GM18517 (cell line): ENCODE results near the gene ENTPD1.
A peak's percentile ranks its signal among the peaks of the same experiment; 100 is the strongest.
"Not testable (repeated sequence)": the region's sequence is repeated elsewhere in the genome, so short reads cannot be mapped to it uniquely, and the experiment has no call there.

Experiments used
- ATAC-seq: cut with Tn5 transposase; IDR thresholded peaks from one replicate; pipeline ENCODE4 v1.9.1; 2021; ENCODE audit warnings: mild to moderate bottlenecking, moderate library complexity; ENCODE audit not compliant: unreplicated experiment

The ENTPD1 gene

DNA sequence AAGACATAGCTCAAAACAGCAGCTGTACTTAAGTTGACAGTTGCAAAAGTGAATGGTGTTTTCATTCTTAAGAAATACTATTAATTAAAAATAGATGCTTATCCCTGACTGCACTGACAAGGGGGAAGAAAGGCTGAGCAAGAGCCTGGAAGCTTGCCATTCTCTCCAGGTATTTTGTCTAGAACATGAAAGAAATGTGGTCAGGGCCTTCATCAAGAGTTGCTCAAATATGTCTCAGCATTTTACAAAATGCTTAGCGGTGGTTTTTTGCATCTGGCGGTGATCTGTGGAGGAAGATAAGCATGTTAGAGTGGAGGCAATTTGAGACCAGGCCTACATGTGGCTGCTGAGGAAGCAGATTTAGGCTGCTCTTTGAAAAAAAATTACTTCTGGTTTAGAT, 105.4 kb downstream of the ENTPD1 start:
- no peak for ATAC-seq

DNA sequence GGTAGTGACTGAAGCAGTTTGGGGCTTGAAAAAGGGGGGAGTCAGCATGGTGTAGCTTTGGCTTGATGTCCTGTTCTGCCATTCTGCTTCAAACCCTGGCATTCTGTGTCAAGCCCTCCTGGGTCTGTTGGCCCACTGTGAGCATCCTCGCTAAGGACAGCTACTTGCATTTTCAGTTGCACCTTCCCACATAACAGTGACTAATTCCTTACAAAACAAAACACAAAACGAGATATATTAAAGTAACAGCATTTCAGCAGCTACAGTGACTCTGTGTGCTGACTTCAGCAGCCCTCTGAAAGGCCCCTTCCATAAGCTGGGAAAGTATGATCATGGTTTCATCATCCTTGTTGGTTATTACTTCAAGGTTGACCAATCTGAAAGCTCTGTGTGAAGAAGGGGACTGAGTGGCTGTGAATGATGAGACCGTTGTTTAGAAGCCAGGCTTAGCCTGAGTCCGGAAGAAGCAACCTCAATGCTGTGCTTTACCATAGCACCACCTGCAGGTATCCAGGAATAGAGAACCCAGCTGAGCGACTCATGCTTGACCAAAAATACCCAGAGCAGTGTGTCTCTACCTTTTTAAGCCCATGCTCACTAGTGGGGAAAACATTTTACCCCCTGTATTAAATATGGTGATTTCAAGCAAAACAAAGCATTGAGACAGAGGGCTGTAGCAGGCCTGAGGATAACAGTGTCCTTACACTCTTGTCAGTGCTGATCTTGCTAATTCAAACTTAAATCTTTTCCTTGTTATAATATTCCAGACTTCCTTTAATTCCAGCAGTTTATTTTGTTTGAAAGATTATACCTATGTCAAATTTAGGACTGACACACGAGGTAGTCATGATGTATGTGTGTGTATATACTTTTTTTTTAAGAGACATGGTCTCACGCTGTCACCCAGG, 109.2 kb downstream of the ENTPD1 start:
- ATAC-seq: peak; percentile 84

DNA sequence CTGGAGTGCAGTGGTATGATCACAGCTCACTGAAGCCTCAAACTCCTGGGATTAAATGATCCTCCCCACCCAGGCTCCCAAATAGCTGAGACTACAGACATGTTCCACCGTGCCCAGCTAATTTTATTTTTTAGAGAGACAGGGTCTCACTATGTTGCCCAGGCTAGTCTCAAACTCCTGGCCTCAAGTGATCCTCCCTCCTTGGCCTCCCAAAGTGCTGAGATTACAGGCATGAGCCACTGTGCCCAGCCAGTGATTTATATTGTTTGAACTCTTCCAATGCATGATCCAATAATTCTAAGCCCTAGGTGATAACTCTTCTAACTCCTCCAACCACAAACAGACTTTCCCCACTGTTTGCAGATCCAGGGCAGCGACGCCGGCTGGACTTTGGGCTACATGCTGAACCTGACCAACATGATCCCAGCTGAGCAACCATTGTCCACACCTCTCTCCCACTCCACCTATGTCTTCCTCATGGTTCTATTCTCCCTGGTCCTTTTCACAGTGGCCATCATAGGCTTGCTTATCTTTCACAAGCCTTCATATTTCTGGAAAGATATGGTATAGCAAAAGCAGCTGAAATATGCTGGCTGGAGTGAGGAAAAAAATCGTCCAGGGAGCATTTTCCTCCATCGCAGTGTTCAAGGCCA, 110.0 kb downstream of the ENTPD1 start:
- ATAC-seq: no peak

DNA sequence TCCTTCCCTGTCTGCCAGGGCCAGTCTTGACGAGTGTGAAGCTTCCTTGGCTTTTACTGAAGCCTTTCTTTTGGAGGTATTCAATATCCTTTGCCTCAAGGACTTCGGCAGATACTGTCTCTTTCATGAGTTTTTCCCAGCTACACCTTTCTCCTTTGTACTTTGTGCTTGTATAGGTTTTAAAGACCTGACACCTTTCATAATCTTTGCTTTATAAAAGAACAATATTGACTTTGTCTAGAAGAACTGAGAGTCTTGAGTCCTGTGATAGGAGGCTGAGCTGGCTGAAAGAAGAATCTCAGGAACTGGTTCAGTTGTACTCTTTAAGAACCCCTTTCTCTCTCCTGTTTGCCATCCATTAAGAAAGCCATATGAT, 110.5 kb downstream of the ENTPD1 start:
- no peak for ATAC-seq

DNA sequence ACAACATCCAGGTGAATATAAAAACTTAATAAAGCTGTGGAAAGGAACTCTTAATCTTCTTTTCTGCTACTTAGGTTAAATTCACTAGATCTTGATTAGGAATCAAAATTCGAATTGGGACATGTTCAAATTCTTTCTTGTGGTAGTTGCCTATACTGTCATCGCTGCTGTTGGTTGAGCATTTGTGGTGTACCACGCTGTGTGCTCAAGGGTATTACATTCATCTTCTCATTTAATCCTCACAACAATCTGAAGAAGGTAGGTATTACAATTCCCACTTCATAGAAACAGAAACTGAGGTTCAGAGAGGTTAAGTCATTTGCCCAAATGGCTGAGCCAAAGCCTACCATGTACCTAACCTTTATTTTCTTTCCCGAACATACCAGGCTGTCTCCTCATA, 111.9 kb downstream of the ENTPD1 start:
- ATAC-seq: no peak

DNA sequence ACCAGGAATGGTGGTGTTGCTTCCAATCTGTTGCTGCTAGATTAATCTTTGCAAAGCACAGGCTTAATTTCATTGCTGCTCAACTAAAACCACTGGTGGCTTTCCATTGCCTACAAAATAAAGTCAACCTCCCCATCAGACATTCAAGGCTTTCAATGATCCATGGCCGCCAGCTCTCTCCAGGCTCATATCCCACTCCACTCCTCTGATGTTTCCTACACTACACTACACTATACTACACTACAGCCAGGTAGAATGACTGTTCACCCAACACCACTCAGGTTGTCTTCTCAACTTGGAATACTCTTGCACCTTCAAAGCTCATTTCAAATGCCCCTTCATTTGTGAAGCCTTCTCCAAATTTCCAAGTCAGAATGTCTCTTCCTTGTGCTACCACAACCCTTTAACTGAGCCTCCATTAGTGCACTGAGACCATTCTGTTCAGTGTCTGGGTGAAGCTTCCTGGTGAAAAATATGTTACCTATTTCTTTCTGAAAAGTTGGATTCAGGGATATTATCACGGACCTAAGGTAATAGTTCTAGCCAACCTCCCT, 116.3 kb downstream of the ENTPD1 start:
- ATAC-seq: no peak

DNA sequence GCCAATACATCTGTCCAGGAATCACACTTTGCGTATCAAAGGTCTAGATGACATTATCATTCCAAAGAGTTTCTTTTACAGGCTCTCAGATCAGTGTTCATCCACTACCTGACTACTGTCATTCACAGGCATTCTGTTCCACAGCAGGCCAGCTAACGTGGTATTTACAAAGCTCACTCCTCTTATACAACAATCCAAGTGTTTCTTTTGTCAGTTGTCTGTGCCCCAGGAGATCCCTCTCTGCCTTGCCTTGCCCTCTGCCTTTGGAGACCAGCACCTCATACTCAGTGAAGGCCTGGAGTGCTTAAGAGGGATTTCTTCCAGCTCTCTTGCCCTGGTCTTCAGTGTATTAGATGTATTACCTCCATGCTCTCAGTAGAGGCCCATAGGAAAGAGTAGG, 117.2 kb downstream of the ENTPD1 start:
- ATAC-seq: no peak

DNA sequence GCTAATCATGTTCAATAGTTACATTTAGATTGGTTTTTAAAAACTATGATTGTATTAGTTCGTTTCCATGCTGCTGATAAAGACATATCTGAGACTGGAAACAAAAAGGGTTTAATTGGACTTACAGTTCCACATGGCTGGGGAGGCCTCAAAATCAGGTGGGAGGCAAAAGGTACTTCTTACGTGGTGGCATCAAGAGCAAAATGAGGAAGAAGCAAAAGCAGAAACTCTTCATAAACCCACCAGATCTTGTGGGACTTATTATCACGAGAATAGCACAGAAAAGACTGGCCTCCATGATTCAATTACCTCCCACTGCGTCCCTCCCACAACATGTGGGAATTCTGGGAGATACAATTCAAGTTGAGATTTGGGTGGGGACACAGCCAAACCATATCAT, 117.7 kb downstream of the ENTPD1 start:
- no peak for ATAC-seq

DNA sequence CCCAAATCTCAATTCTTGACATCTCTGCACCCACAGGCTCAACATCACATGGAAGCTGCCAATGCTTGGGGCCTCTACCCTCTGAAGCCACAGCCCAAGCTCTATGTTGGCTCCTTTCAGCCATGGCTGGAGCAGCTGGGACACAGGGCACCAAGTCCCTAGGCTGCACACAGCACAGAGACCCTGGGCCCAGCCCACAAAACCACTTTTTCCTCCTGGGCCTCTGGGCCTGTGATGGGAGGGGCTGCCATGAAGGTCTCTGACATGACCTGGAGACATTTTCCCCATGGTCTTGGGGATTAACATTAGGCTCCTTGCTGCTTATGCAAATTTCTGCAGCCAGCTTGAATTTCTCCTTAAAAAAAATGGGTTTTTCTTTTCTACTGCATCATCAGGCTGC, 118.8 kb downstream of the ENTPD1 start:
- ATAC-seq: not testable (repeated sequence)

DNA sequence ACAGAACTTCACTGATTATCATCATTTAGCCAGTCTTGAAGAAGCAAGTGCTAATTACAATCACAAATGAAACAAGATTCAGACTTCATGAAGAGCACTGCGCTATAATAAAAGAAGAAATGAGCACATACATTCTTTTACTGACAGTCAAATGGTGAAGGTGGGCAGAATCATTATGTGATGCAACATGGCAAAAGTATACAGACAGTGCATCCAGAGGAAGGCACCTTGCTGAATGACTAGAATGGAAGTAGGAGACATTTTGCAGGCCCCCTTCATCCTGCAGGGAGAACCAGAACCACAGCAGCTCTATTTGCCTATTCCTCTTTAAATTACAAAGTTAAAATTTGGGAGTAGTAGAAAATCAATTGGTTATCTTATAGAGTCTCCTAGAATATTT, 120.8 kb downstream of the ENTPD1 start:
- ATAC-seq: no peak

DNA sequence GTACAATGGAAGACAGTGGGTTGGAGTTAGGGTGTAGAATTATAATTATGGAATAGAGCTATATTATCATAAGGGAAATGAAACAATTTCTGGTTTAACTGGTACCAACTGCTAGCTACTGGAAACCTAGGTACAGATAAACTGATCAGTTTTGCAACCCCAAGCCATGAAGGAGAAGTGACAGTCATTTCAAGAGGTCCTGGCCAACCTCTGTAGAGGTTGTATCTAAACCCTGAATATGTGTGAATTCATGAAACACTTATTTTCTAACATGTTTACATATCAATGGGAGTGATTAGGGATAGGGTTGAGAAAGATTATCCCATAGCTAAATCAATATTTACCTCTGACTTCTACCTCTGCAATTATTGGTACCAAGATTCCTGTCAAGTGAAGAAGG, 121.9 kb downstream of the ENTPD1 start:
- ATAC-seq: no peak

DNA sequence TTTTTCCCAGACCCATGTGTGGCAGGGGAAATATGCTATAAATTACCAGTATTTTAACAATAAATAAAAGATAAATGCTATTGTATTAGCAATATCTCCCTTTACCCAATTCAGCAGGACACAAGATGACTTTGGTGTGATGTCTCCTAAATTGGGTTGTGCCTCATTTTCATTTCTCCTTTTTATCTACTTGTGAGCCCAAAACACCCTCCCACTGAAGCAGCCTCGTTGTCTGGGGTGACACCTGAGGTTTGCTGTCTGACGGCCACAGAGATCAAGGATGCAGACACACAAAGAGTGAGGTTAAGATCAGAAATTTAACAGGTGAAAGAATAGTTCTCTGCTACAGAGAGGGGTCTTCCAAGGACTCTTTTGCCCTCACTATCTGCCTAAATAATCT, 124.7 kb downstream of the ENTPD1 start:
- ATAC-seq: no peak

DNA sequence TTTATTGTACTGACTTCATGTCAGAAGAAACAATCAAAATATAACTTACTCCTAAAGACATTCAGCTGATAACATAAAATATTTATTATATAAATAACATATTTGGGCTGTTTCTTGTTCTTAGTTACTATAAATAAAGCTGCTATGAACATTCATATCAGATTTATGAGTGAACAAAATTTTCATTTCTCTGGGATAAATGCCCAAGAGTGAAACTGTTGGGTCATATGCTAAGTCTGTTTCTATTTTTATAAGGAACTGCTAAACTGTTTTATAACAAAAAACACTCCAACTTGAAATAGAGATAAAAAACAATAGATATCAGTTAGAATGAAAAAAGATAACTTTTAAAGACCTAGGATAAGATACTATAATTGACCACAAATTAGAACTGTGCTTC, 125.4 kb downstream of the ENTPD1 start:
- no peak for ATAC-seq

DNA sequence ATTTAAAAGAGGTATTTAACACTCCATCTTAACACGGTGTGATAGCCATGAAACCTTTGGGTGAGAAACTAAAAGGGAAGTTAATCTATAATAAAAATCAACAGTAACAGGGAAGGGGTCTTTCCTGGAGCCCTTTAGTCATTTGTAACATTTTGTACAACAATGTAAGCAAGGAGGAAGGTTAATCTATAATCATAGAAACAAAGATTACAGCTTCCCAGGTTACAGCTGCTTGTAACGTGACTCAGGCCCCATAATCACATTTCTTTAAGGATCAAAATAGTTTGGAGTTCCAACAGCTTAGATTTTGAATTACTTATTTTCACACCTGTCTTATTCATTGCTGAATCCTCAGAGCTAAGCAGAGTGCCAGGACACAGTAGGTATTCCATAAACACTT, 133.9 kb downstream of the ENTPD1 start:
- ATAC-seq: no peak

DNA sequence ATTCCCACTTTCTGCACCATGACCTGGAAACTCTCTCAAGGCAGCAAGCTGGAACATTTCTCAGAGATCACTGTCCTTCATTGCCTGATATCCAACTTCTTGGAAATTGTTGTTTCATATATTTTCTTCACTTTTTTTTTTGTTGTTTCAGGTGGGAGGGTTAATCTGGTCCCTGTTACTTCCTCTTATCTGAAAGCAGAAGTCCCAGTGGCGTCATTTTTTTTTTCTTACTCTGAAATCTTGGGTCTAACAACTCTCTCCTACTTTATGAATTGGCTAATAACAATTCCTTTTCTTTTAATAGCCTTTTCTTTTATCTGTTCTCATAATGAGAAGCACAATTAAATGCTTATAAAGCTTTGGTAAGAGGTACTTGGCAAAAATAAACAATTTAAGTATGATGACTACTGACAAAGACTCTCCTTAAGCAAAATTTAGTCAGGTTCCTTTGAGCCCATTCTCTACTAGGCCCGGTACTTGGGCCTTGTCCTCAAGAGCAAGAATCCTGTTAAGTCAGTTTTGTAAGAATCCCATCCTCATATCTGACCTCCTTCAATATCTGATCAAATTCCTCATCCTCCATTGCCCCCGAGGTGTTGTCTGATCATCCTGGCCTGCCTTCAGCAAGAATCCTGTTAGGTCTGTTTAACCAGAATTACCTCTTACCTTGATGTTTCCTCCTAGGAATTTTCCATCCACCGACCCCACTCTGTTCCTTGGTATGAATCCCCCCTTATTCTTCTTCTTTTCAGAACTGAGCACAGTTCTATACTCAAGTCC, 140.3 kb downstream of the ENTPD1 start:
- ATAC-seq: no peak

DNA sequence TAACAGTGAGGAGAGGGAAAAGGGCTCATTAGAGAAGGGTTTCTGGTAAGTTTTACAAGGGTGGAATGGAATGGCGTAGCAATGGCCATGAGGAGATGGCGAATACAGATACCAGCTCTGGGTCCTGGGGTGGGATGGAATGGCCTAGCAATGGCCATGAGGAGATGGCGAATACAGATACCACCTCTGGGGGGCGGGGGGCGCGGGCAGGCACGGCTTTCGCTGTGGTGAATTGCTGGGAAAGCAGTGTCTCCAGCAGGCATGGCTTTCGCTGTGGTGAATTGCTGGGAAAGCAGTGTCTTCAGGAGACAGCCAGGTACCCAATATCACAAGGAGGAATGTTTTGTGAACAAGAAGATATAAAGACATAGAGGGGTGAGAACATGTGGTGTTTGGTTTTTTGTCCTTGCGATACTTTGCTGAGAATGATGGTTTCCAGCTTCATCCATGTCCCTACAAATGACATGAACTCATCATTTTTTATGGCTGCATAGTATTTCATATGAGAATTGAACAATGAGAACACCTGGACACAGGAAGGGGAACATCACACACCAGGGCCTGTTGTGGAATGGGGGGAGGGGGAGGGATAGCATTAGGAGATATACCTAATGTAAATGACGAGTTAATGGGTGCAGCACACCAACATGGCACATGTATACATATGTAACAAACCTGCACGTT, 150.1 kb downstream of the ENTPD1 start:
- ATAC-seq: not testable (repeated sequence)

DNA sequence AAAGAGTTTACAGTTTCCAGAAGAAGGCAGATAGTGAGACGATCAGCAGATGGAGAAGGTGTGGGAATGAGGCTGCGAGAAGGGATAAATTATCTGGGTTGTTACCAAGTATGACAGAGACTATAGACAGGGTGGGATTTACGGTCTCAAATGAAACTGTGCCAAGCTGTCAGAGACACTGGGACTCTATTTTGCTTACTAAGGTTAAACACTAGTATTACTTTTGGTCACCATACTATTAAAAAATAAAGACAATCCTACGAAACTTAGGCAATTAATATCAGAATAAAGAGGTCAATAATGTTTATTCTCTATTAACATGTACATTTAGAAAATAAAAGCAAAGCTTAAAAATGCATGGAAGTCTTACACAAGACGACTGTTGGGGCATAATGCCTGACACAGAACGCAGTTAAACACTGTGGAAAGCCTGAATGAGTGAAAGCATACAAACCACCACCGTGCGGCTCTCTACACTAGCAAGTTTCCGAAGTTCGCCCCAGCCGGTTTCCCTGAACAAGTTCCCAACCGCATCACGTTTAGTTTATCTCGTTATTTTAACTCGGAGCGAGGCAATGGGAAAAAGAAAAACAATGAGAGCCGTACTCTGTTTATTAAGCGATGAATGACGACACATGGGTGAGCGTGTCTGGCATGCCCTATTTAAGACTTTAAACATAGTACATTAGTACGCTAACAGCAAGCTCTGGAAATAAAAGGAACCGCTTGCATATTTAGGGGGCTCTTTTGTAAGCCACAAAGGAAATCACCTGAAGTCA, 150.9 kb downstream of the ENTPD1 start:
- no peak for ATAC-seq

DNA sequence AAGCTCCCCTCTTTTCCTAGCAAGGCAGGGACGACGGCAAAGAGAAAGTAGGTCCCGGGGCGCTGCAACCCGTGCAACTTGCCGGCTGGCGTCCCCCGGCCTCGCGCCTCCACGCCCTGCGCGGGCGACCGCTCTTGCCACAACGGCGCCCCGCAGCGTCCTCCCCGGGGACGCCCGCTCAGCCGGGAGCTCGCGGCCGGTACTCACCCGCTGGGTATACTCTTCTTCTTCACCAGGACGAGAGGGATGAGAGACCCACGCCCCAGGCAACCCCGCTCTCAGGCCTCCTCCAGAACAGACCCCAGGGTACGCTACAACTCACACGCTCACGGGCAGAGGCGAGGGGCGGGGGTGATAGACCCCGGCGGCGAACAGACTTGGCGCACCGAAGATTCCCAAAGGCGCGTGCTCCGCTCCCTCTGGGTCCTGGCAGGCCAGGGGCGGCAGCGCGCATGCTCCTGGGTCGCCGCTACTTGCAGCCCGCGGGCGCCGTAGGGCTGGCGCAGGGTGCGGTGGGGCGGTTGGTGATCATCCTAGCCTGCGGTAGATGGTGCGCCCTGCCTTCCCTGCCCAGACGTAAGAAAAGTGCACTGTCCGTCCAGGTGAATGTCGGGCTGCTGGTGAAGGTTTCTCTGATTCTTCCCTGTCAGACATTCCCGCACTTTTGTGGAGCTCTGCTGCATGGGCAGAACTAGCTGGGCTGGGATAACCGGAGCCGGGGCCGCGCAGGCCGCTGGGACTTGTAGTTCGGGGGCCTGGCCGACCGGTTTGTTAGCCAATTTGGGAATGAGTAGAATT, 151.7 kb downstream of the ENTPD1 start, which contains the start of gene CC2D2B:
Gene CC2D2B, plus strand, starts transcription at position 520 of the 798 bp plus-strand sequence. CDS start 3,349 bp downstream, outside the sequence.
- ATAC-seq: peak; percentile 70

DNA sequence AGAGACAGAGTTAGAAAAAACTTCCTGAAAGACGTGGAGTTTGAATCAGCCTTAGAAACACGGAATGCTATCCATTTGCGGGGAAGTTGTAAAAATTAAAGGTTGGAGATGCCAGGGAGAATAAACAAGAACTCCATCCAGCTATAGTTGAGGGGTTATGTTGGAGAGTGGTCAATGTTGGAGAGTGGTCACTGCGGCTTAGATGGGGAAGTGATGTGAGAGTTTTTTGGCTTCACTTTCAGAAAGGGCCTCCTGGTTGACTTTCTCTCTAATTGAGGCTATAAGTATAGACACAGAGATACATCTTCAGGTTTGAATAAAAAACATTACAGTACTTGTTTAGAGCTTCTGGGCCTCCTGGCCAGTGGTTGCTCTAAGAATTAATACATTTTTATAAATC, 152.5 kb downstream of the ENTPD1 start:
- ATAC-seq: no peak
